ENCODE results near the gene AVPR1A.

DNA sequence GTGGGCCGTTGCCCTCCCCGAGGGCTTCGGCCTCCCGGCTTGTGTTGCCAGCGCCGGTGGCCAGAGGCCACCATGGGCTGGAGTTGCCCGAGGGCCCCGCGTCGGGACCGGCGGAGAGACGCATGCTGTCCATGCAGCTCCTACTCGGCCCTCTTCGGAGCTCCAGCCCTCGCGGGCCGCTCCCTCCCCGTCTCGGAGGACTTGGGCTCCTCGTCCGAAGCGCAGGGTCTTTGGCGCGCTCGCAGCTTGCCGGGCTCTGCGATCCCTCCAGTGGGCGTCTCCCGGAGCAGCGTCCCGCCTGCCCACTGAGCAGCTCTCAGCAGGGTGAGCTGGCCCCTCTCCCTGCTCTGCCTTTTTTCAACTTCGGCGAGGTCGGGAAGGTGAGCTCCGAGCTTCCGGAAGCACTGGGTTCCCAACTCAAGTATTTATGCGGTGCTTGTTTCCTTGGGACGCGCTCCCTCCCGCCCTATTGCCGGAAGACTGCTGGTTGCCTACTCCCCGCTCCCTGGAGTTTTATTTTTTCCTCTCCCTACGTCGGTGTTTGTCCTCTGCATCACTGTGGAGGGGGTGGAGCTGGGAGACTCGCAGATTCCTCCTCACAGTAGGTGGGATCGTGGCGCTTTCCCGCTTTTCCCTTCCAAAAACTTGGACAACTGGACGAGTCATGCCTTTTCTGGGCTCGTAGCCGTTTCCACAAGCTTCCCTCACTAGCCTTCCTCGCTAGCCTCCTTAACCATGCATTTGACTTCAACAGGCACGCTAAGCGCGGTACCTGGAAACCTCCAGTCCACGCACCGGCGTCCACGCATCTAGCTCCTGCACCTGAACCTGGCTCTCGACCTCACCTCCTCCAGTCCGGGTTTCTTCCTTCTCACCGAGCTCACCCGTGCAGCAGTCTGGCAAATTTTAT, at the start of gene AVPR1A:
- TF ChIP-seq, protein P1, sequence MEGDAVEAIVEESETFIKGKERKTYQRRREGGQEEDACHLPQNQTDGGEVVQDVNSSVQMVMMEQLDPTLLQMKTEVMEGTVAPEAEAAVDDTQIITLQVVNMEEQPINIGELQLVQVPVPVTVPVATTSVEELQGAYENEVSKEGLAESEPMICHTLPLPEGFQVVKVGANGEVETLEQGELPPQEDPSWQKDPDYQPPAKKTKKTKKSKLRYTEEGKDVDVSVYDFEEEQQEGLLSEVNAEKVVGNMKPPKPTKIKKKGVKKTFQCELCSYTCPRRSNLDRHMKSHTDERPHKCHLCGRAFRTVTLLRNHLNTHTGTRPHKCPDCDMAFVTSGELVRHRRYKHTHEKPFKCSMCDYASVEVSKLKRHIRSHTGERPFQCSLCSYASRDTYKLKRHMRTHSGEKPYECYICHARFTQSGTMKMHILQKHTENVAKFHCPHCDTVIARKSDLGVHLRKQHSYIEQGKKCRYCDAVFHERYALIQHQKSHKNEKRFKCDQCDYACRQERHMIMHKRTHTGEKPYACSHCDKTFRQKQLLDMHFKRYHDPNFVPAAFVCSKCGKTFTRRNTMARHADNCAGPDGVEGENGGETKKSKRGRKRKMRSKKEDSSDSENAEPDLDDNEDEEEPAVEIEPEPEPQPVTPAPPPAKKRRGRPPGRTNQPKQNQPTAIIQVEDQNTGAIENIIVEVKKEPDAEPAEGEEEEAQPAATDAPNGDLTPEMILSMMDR (IDR thresholded peaks at IDR 0.05; ENCODE audit: insufficient read depth, low read depth, low read length): no peak
- TF ChIP-seq EZH2 (IDR thresholded peaks at IDR 0.05; ENCODE audit: insufficient read depth, low read length): peak; percentile 97

Data from astrocyte (in vitro differentiated cells and primary cell).